Measurements from ENCODE around the gene NRDC.

DNA sequence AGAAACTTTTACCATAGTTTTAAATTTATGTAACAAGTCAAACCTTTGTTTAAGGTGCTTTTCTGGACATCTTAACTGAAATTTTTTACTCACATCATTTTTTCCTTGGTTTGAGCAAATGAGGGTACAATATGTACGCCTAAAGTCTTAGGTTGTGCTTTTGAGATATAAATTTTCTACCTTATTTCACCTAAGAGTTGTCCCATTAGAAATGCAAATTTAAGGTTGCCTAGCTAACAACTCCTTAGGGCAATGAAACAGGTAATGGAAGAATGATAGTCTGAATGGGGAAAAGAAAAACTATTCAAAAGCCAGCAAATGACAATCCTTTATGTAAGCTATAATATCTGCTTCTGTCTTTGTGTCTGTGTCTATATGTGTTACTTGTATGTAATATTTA, 19.6 kb downstream of the NRDC start:
- TF ChIP-seq POLR2A (IDR thresholded peaks at IDR 0.05) = no peak
- TF ChIP-seq, protein P1, sequence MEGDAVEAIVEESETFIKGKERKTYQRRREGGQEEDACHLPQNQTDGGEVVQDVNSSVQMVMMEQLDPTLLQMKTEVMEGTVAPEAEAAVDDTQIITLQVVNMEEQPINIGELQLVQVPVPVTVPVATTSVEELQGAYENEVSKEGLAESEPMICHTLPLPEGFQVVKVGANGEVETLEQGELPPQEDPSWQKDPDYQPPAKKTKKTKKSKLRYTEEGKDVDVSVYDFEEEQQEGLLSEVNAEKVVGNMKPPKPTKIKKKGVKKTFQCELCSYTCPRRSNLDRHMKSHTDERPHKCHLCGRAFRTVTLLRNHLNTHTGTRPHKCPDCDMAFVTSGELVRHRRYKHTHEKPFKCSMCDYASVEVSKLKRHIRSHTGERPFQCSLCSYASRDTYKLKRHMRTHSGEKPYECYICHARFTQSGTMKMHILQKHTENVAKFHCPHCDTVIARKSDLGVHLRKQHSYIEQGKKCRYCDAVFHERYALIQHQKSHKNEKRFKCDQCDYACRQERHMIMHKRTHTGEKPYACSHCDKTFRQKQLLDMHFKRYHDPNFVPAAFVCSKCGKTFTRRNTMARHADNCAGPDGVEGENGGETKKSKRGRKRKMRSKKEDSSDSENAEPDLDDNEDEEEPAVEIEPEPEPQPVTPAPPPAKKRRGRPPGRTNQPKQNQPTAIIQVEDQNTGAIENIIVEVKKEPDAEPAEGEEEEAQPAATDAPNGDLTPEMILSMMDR (IDR thresholded peaks at IDR 0.05) = no peak
- TF ChIP-seq EP300 (IDR thresholded peaks at IDR 0.05) = no peak
